GM18508 (cell line): ENCODE measurements around the gene LRP1-AS.

Experiments used
- ATAC-seq: cut with Tn5 transposase; IDR thresholded peaks from one replicate; pipeline ENCODE4 v1.9.1; 2021; ENCODE audit warnings: moderate number of reproducible peaks; ENCODE audit not compliant: insufficient read depth, unreplicated experiment

LRP1-AS gene

GRCh38 chr12:57181072-57181471, 33.7 kb upstream of the LRP1-AS start:
- no peak for ATAC-seq

GRCh38 chr12:57180321-57180989, 33.0 kb upstream of the LRP1-AS start:
- ATAC-seq = no peak

GRCh38 chr12:57179331-57180086, 32.1 kb upstream of the LRP1-AS start:
- no peak for ATAC-seq

GRCh38 chr12:57178213-57178612, 30.8 kb upstream of the LRP1-AS start:
- ATAC-seq = no peak

GRCh38 chr12:57177354-57177753, 29.9 kb upstream of the LRP1-AS start:
- no peak for ATAC-seq

- no peak for ATAC-seq
These were observed 29.4 kb upstream of the LRP1-AS start for GRCh38 chr12:57176846-57177245.

- no peak for ATAC-seq
These were observed 28.7 kb upstream of the LRP1-AS start for GRCh38 chr12:57176139-57176477.

GRCh38 chr12:57175428-57176138, 28.2 kb upstream of the LRP1-AS start:
- no peak for ATAC-seq

- ATAC-seq = no peak
These were observed 26.3 kb upstream of the LRP1-AS start for GRCh38 chr12:57173683-57174082.

GRCh38 chr12:57173089-57173488, 25.7 kb upstream of the LRP1-AS start:
- no peak for ATAC-seq

- ATAC-seq = no peak
These were observed 24.2 kb upstream of the LRP1-AS start for GRCh38 chr12:57171668-57172067.

- ATAC-seq = no peak
These were observed 23.5 kb upstream of the LRP1-AS start for GRCh38 chr12:57170927-57171326.

GRCh38 chr12:57170408-57170807, 23.0 kb upstream of the LRP1-AS start:
- no peak for ATAC-seq

- ATAC-seq = no peak
These were observed 22.6 kb upstream of the LRP1-AS start for GRCh38 chr12:57169969-57170368.

- no peak for ATAC-seq
These were observed 21.8 kb upstream of the LRP1-AS start for GRCh38 chr12:57169046-57169795.

GRCh38 chr12:57168058-57168457, 20.6 kb upstream of the LRP1-AS start:
- no peak for ATAC-seq

- ATAC-seq = no peak
These were observed 19.6 kb upstream of the LRP1-AS start for GRCh38 chr12:57166971-57167371.

GRCh38 chr12:57165741-57166140, 18.3 kb upstream of the LRP1-AS start:
- ATAC-seq = no peak

- no peak for ATAC-seq
These were observed 17.7 kb upstream of the LRP1-AS start for GRCh38 chr12:57164966-57165625.

- no peak for ATAC-seq
These were observed 17.0 kb upstream of the LRP1-AS start for GRCh38 chr12:57164454-57164853.
